Measurements from ENCODE around the gene TAS2R38. TPM values are rescaled to one million over a fixed set of nuclear protein-coding genes. Genes with fewer than 3 reads are reported as not detected.

Gene TAS2R38
- total RNA-seq, 1 donor from 2014 or later = not detected

- H4K20me1 ChIP-seq (ENCODE audit: low read depth) = no peaks in the 10 kb centered on the region
- H3K9me3 ChIP-seq (ENCODE audit: low read depth) = no peaks in the 10 kb centered on the region
- H3K36me3 ChIP-seq = no peaks in the 10 kb centered on the region
- no peak for TF ChIP-seq CTCF (IDR thresholded peaks at IDR 0.05)
- TF ChIP-seq EZH2 (IDR thresholded peaks at IDR 0.05) = no peak
- TF ChIP-seq EZH2phosphoT487 (IDR thresholded peaks at IDR 0.05) = no peak
- Mint-ChIP-seq H3K36me3 (no peaks in the 10 kb centered on the region), H3K4me1 (no peaks in the 10 kb centered on the region), H3K27me3 (ENCODE audit: insufficient read depth, low read depth) (peaks cover 3% of the 10 kb centered on the region), H3K4me3 (no peak overlapping the region), H3K9me3 (no peaks in the 10 kb centered on the region), H3K27ac (no peak overlapping the region)
- H3K27ac ChIP-seq = no peak overlapping the region
- no peaks in the 10 kb centered on the region for H3F3A ChIP-seq (ENCODE audit: low read depth)
- H3K4me1 ChIP-seq = no peaks in the 10 kb centered on the region
- no peak overlapping the region for H3K9ac ChIP-seq
- H3K4me2 ChIP-seq = no peak overlapping the region
- H3K27me3 ChIP-seq = no peaks in the 10 kb centered on the region
- no peaks in the 10 kb centered on the region for H3K79me2 ChIP-seq (ENCODE audit: low read depth)
- DNase-seq (ENCODE audit: low spot score) = no peak
- H3K4me3 ChIP-seq = no peak overlapping the region
- no peak overlapping the region for H2AFZ ChIP-seq (replicated peaks)
Measured at GRCh38 chr7:141956084-141956483, 17.5 kb downstream of the TAS2R38 start.

GRCh38 chr7:141954334-141954733 is 19.2 kb downstream of the TAS2R38 start:
- no peaks in the 10 kb centered on the region for H3K36me3 ChIP-seq
- Mint-ChIP-seq H3K27me3 (ENCODE audit: insufficient read depth, low read depth) (peaks cover 2% of the 10 kb centered on the region), H3K4me3 (no peak overlapping the region), H3K4me1 (no peaks in the 10 kb centered on the region), H3K9me3 (no peaks in the 10 kb centered on the region), H3K36me3 (no peaks in the 10 kb centered on the region), H3K27ac (no peak overlapping the region)
- H3K9me3 ChIP-seq (ENCODE audit: low read depth) = no peaks in the 10 kb centered on the region
- no peak for DNase-seq (ENCODE audit: low spot score)
- H3K9ac ChIP-seq = no peak overlapping the region
- no peaks in the 10 kb centered on the region for H3K27me3 ChIP-seq
- no peak overlapping the region for H2AFZ ChIP-seq (replicated peaks)
- no peak overlapping the region for H3K4me3 ChIP-seq
- no peaks in the 10 kb centered on the region for H4K20me1 ChIP-seq (ENCODE audit: low read depth)
- H3K4me1 ChIP-seq = no peaks in the 10 kb centered on the region
- no peaks in the 10 kb centered on the region for H3K79me2 ChIP-seq (ENCODE audit: low read depth)
- H3K4me2 ChIP-seq = no peak overlapping the region
- TF ChIP-seq CTCF (IDR thresholded peaks at IDR 0.05) (no peak), EZH2phosphoT487 (IDR thresholded peaks at IDR 0.05) (no peak), EZH2 (IDR thresholded peaks at IDR 0.05) (no peak)
- H3F3A ChIP-seq (ENCODE audit: low read depth) = no peaks in the 10 kb centered on the region
- no peak overlapping the region for H3K27ac ChIP-seq

- no peaks in the 10 kb centered on the region for H3K9me3 ChIP-seq (ENCODE audit: low read depth)
- no peak for TF ChIP-seq EZH2phosphoT487 (IDR thresholded peaks at IDR 0.05)
- H4K20me1 ChIP-seq (ENCODE audit: low read depth) = no peaks in the 10 kb centered on the region
- H3K4me1 Mint-ChIP-seq = no peaks in the 10 kb centered on the region
- no peak overlapping the region for H3K4me3 Mint-ChIP-seq
- DNase-seq (ENCODE audit: low spot score) = no peak
- no peaks in the 10 kb centered on the region for H3K9me3 Mint-ChIP-seq
- H3F3A ChIP-seq (ENCODE audit: low read depth) = no peaks in the 10 kb centered on the region
- no peaks in the 10 kb centered on the region for H3K79me2 ChIP-seq (ENCODE audit: low read depth)
- peaks cover 2% of the 10 kb centered on the region for H3K27me3 Mint-ChIP-seq (ENCODE audit: insufficient read depth, low read depth)
- no peak overlapping the region for H3K4me3 ChIP-seq
- no peaks in the 10 kb centered on the region for H3K4me1 ChIP-seq
- no peaks in the 10 kb centered on the region for H3K36me3 Mint-ChIP-seq
- H3K9ac ChIP-seq = no peak overlapping the region
- H3K27me3 ChIP-seq = no peaks in the 10 kb centered on the region
- H3K27ac Mint-ChIP-seq = no peak overlapping the region
- no peak overlapping the region for H2AFZ ChIP-seq (replicated peaks)
- no peaks in the 10 kb centered on the region for H3K36me3 ChIP-seq
- no peak overlapping the region for H3K27ac ChIP-seq
- no peak overlapping the region for H3K4me2 ChIP-seq
Measured at GRCh38 chr7:141952461-141952860, 21.1 kb downstream of the TAS2R38 start.

- no peaks in the 10 kb centered on the region for H3K36me3 ChIP-seq
- H3K79me2 ChIP-seq (ENCODE audit: low read depth) = no peaks in the 10 kb centered on the region
- H3K4me2 ChIP-seq = no peak overlapping the region
- H3F3A ChIP-seq (ENCODE audit: low read depth) = no peaks in the 10 kb centered on the region
- no peaks in the 10 kb centered on the region for H3K27me3 ChIP-seq
- Mint-ChIP-seq H3K27ac (no peak overlapping the region), H3K27me3 (ENCODE audit: insufficient read depth, low read depth) (peaks cover 4% of the 10 kb centered on the region), H3K36me3 (no peaks in the 10 kb centered on the region), H3K4me1 (no peaks in the 10 kb centered on the region), H3K9me3 (no peaks in the 10 kb centered on the region), H3K4me3 (no peak overlapping the region)
- no peak for DNase-seq (ENCODE audit: low spot score)
- no peaks in the 10 kb centered on the region for H3K4me1 ChIP-seq
- H3K9ac ChIP-seq = no peak overlapping the region
- H4K20me1 ChIP-seq (ENCODE audit: low read depth) = no peaks in the 10 kb centered on the region
- H3K4me3 ChIP-seq = no peak overlapping the region
- no peak overlapping the region for H2AFZ ChIP-seq (replicated peaks)
- no peaks in the 10 kb centered on the region for H3K9me3 ChIP-seq (ENCODE audit: low read depth)
- no peak overlapping the region for H3K27ac ChIP-seq
- TF ChIP-seq CTCF (IDR thresholded peaks at IDR 0.05) (no peak), EZH2phosphoT487 (IDR thresholded peaks at IDR 0.05) (no peak), EZH2 (IDR thresholded peaks at IDR 0.05) (no peak)
Measured at GRCh38 chr7:141950806-141951205, 22.8 kb downstream of the TAS2R38 start.

All from neural progenitor cell (in vitro differentiated cells).